ENCODE results near the gene WDR55. TPM values are rescaled to one million over a fixed set of nuclear protein-coding genes. Genes with fewer than 3 reads are reported as not detected.

The WDR55 gene
- total and polyA plus RNA-seq, 2 of the 13 experiments (the other 11 are each of a cell fraction or from before 2014, with no cell fraction given) = 17.7 to 18.2 TPM

DNA sequence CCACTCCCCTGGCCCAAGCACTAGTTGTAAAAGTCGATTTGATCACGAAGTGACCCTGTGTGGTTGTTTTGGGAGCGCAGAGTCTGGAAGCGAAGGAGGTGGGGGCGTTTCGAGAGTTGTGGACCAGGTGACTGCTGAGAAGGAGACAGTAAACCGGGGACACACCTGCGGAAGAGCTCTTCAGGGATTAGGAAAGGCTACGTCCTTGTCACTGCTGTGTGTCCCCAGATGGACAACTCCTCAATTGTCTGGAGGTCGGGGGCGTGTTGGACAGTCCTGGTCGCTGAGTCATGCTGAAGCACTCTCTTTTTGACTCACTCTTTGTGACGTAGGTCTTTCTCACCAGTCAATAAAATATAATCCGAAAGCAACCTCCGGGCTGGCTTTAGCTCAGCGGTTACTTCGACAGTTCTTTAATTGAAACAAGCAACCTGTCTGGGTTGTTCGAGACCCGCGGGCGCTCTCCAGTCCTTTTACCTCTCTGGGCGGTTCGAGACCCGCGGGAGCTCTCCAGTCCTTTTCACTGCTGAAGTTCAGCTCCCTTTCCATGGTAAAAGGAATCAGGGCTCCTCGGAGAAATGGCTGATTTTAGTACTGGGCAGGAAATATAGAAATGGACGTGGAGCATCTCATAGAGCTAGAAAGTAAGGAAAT, 46.3 kb downstream of the WDR55 start (continued):
- TF ChIP-seq, protein P1, sequence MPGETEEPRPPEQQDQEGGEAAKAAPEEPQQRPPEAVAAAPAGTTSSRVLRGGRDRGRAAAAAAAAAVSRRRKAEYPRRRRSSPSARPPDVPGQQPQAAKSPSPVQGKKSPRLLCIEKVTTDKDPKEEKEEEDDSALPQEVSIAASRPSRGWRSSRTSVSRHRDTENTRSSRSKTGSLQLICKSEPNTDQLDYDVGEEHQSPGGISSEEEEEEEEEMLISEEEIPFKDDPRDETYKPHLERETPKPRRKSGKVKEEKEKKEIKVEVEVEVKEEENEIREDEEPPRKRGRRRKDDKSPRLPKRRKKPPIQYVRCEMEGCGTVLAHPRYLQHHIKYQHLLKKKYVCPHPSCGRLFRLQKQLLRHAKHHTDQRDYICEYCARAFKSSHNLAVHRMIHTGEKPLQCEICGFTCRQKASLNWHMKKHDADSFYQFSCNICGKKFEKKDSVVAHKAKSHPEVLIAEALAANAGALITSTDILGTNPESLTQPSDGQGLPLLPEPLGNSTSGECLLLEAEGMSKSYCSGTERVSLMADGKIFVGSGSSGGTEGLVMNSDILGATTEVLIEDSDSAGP (CRISPR knock-in tag; IDR thresholded peaks at IDR 0.05; ENCODE audit: borderline replicate concordance) = peak; percentile 29; the same call in 1 of the 2 replicates
- peak; percentile 90 for TF ChIP-seq NFE2 (CRISPR knock-in tag; IDR thresholded peaks at IDR 0.05)
- 0 out of 2 replicates have a peak, but pooled peaks have one; percentile 68 for TF ChIP-seq MIER3 (CRISPR knock-in tag; IDR thresholded peaks at IDR 0.05; ENCODE audit: borderline replicate concordance)
- TF ChIP-seq HIVEP1 (CRISPR knock-in tag; IDR thresholded peaks at IDR 0.05) = no peak
- TF ChIP-seq KDM3A (CRISPR knock-in tag; IDR thresholded peaks at IDR 0.05; ENCODE audit: low read depth) = peak; percentile 63; the same call in 1 of the 2 replicates
- TF ChIP-seq ARID3A (IDR thresholded peaks at IDR 0.05; ENCODE audit: low read depth, low read length) = no peak
- peak; percentile 74; the same call in 1 of the 2 replicates for TF ChIP-seq FOXC1 (CRISPR knock-in tag; IDR thresholded peaks at IDR 0.05; ENCODE audit: borderline replicate concordance)
- TF ChIP-seq CERS6 (CRISPR knock-in tag; IDR thresholded peaks at IDR 0.05) = no peak
- peak; percentile 92; the same call in 1 of the 2 replicates for TF ChIP-seq SMAD3 (CRISPR knock-in tag; IDR thresholded peaks at IDR 0.05)
- no peak for TF ChIP-seq ZNF543 (CRISPR knock-in tag; IDR thresholded peaks at IDR 0.05)
- TF ChIP-seq ZNF124 (CRISPR knock-in tag; IDR thresholded peaks at IDR 0.05) = peak; percentile 88; the same call in 1 of the 2 replicates
- peak; percentile 27; the same call in 1 of the 2 replicates for TF ChIP-seq ZNF788 (CRISPR knock-in tag; IDR thresholded peaks at IDR 0.05; ENCODE audit: borderline replicate concordance)
- no peak for TF ChIP-seq GATA4 (IDR thresholded peaks at IDR 0.05; ENCODE audit: borderline replicate concordance, low read depth)
- peak; percentile 74 for TF ChIP-seq ZNF574 (CRISPR knock-in tag; IDR thresholded peaks at IDR 0.05)
- TF ChIP-seq MTF2 (CRISPR knock-in tag; IDR thresholded peaks at IDR 0.05; ENCODE audit: borderline replicate concordance) = no peak
- peak; percentile 66; the same call in 1 of the 2 replicates for TF ChIP-seq RXRB (CRISPR knock-in tag; IDR thresholded peaks at IDR 0.05; ENCODE audit: borderline replicate concordance)
- TF ChIP-seq, protein P2, sequence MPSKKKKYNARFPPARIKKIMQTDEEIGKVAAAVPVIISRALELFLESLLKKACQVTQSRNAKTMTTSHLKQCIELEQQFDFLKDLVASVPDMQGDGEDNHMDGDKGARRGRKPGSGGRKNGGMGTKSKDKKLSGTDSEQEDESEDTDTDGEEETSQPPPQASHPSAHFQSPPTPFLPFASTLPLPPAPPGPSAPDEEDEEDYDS (CRISPR knock-in tag; IDR thresholded peaks at IDR 0.05) = peak; percentile 72; the same call in 1 of the 2 replicates
- no peak for TF ChIP-seq TEAD2 (CRISPR knock-in tag; IDR thresholded peaks at IDR 0.05)

All from HepG2 (cell line).